Endometrial microvascular endothelial cells (primary cell): Measurements from ENCODE around the gene STPG1. TPM values are rescaled to one million over a fixed set of nuclear protein-coding genes. Genes with fewer than 3 reads are reported as not detected.

Experiments used
- in situ Hi-C: cut with HindIII; loops from 2 replicates; pipeline ENCODE4 v1.10.0; 2017; ENCODE audit warnings: low sequenced_read_pairs, low pct_unique_long_range_greater_than_20kb; ENCODE audit errors: inconsistent ontology term
- total RNA-seq: library from RNA; depleted of rRNA; stranded (reverse); fragments of >200 nt; gene quantifications from one replicate; pipeline ENCODE4 v1.2.3, GENCODE V29; 2015; ENCODE audit errors: inconsistent ontology term

STPG1 gene
- total RNA-seq, 1 donor from 2014 or later = 4.1 TPM

GRCh38 chr1:24353292-24353891 lies 60.2 kb downstream of the STPG1 start:
- in situ Hi-C loops = no loop called here

DNA sequence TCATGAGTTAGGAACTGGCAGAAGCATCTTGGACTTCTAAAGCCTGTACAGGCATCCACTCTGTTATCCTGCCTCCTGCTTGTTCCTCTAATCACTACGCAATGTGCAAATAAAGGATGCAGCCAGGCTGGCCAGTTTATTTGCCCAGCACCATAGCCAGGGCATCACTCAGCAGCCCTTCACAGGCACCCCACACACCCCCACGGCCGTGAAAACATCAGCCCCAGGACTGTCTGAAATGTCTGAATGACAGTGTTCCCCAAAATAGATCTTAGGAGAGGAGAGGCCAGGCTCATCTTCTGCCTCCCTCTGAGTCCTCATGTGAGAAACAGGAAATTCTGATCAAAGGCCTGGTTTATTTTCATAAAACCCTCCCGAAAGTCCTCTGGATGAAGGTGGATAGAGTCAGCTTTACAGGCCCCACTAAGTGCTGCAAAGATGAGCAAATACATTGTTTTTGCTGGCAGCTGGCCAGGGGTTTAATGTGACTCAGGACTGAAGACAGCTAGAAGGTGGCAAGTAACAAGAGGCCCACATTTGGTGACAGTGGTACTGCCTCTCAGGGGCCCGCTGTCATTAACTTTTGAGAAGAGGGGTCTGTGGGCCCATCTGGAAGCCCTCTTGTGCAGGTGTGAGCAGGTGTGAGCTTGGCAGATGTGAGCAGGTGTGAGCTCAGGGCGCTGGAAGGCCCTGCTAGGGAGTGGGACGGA lies 61.5 kb downstream of the STPG1 start:
- in situ Hi-C loops = no loop called here

- in situ Hi-C loops = no loop called here
Measured at GRCh38 chr1:24351247-24351646, 62.3 kb downstream of the STPG1 start.

GRCh38 chr1:24349891-24350290 lies 63.7 kb downstream of the STPG1 start:
- in situ Hi-C loops = no loop called here

DNA sequence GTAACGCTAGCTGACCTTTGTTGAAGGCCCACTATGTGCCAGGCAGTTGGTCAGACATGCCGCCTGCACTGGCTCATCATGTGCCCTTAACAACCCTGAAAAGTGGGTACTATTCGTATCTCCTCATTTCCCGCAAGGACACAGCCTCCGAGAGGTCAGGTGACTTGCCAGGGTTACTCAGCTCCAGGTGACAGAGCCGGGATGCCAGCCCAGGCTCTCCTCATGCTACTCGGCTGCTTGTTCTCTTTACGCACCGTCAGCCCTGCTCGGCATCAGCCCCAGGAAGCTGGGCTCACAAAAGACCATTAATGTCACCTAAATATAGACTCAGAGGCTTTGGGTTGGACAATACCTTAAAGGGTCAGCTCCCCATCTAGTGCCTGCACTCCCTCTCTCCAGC lies 65.4 kb downstream of the STPG1 start:
- in situ Hi-C loops = no loop called here

- in situ Hi-C loops = no loop called here
Measured at GRCh38 chr1:24347159-24347934, 66.2 kb downstream of the STPG1 start.

- in situ Hi-C loops = no loop called here
Measured at GRCh38 chr1:24345334-24345733, 68.2 kb downstream of the STPG1 start.

DNA sequence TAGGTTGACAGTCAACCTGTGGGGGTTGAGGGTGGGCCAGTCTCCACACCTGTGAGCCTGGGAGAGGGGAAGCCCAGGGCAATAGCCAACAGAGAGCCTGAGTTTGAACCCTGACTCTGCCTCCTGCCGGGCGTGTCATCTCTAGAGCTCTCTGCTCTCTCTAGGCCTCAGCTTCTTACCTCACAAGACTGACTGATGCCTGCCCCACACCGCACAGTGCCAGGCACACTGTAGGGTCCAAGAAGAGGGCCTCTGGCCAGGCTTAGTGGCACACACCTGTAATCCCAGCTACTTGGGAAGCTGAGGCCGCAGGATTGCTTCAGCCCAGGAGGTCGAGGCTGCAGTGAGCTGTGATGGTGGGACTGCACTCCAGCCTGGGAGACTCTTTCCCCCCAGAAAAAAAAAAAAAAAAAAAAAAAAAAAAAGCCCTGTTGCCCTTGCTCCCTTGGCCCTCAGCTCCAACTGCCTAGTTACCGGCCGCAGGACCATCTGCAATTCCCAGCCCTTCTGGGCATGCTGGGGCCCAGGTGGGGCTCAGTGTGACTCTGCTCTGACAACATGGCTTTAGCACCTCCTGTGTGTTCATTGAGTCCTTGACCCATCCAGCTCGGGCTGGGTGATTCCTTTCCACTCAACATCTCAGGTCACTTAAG lies 69.4 kb downstream of the STPG1 start:
- in situ Hi-C loops = no loop called here

DNA sequence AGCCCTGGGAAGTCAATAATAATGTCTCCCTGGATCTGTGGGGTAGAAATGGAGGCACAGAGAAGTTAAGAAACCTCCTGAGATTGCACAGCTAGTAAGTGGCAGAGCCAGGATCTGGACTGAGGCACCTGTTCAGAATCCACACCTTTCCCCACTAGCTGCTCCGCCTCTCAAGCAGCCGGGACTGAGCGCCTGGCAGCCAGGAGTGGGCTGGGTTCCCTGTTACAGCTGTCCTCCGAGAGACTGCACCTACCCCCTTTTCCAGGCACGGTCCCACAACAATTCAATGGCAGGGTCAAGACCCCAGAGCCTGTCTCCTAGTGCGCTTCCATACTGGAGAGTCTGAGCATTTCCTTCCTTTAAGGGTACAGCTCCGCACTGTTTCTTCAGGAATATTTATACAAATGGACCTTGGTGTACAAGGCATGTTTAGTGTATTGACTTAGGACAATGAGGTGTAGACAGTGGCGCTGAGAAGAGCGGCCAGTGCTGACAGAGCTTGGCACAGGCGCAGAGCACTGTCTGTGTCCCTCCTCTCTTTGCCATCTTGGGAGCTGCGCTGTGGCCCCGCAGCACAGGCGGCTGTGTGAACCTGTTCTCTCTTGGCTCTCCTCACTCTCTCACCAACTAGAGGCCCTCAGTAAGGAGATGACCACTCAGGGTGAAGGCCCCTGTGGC lies 70.0 kb downstream of the STPG1 start:
- in situ Hi-C loops = no loop called here

- in situ Hi-C loops = no loop called here
Measured at GRCh38 chr1:24341260-24341659, 72.3 kb downstream of the STPG1 start.

DNA sequence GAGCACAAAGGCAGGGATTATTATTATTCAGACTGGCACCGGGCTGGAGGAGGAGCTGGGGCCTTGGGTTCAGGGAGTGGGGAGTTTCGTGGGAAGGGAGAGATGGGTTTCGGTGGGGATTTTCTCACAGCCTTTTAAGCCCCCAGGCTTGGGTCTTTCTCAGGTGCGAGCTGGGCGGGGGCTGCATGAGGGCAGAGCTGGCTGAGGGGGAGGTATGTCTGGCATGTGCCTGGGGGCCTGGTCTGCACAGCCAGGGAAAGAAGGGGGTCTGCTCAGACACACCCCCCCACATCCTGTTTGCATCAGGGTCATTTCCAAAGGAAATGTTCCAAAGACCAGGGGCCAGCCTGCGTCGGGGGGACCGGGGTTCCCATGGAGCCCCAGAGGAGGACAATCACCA lies 72.8 kb downstream of the STPG1 start:
- in situ Hi-C loops = no loop called here

DNA sequence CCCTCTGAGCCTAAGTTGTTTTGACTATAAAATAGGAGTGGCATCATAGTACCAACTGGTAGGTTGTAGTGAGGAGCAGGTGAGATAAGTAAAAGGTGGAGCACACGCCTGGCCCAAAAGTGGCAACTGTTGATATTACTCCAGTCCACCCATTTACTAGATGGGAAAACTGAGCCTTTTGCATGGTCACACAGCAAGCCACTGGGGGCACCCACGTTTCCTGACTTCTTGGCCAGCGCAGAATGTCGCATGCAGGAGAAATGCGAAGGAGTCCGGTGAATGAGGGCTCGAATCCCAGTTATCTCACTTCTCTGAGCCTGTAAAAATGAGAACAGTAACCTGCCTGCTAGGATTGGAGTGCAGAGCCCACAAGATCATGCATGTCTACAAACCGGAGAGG lies 73.6 kb downstream of the STPG1 start:
- in situ Hi-C loops = no loop called here

DNA sequence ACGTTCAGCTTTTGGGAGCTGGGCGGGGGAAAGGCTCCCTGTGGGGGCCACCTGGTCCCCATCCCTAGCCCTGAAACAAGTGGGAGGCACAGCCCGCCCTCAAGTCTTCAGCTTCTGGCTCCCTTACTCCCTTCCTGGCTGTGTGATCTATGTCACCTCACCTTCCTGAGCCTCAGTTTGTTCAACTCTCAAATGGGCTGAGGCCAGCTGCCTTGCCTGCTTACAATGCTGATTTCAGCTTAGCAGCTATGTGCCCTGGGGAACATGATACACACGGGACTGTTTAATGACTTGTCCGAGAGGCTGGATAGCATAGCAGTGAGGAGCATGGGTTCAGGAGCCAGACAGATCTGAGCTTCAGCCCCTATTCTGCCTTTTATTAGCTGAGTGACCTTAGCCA lies 75.1 kb downstream of the STPG1 start:
- in situ Hi-C loops = no loop called here

DNA sequence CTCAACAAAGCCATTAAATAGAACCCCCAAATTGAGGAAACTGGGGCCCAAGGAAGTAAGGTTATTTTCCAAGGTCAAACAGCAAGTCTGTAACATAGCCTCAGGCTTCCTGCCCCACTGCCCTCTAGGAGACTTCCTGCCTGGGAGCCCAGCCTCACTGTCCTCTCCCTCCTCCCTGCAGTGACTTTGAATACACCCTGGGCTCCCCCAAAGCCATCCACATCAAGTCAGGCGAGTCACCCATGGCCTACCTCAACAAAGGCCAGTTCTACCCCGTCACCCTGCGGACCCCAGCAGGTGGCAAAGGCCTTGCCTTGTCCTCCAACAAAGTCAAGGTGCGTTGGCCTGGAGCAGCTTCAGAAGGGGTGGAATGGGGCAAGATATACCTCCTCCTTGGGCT lies 76.1 kb downstream of the STPG1 start:
- in situ Hi-C loops = no loop called here

DNA sequence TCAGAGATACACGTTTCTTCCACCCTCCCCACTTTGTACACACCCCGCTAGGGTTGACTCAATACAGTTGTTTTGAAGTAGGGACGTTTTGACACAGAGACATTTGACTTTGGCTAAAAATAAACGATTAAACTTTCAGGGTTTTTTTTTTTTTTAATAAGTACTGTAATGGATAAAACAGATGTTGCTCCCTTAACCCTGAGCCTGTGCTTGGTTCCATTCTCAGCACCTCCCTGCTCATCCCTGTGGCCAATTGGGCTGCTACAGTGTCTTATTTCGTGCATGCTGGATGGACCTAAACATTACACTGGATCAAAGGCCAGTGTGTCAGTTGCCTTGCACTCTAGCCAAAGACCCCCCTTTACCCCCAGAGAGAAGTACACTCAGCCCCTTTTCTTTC lies 77.5 kb downstream of the STPG1 start:
- in situ Hi-C loops = no loop called here

DNA sequence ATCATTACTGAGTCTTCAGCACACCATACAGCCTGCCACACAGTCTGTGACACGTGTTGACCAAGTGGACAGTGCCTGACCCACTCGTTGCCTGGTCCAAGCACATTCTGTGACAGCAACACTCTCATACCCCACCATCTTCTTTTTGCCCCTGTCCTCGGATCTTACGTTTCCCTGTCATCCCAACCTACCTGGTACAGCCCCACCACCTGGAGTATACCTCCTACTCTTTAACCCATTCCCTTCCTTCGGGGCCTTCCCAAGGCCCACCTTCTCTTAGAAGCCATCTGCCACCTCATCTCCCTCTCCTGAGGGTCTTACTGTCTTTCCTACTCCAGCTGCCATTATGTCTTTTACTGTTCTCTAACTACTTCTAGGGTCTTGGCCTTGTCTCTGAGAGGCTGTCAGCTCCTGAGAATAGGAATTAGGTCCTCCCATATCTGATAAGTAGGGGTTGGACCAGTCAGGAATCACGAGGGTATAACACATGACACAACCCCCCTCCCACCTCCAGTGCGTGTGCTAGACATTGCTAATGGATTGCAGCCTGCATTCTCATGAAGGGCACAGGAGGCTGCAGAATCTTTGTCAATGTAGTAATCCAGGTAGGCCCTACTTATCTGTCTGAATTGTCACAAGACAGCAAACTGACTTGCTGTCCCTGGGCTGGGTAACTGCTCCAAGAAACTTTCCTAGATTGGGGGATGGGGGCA lies 81.5 kb downstream of the STPG1 start:
- in situ Hi-C loops = no loop called here

- in situ Hi-C loops = no loop called here
Measured at GRCh38 chr1:24329797-24330543, 83.6 kb downstream of the STPG1 start.

DNA sequence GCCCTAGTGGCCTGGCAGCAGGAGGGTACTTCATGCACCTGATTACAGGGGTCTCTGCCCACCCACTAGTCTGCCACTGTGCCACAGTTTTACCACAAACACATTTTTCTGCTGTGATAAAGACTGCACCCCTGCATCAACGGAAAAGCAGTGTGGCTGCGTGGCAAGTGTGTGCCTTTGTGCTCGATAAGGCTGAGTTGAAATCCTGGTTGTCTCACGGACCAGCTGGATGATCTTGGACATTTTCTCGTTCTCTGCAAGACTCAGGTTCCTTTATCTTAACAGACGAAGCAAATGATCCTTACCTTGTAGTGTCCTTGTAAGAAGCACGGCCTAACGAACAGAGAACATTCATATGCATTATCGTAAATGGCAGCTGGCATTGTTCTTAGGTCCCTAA lies 84.3 kb downstream of the STPG1 start:
- in situ Hi-C loops = no loop called here
